Body of pancreas (tissue), 4 donors: ENCODE data around the gene UBE2I. TPM values are rescaled to one million over a fixed set of nuclear protein-coding genes. Genes with fewer than 3 reads are reported as not detected.

Experiments used
- ATAC-seq: fragments of 150-250 bp; one replicate; pipeline ENCODE4 v1.9.1; 2016
- DNase-seq, 4 donors: peaks; one replicate each; pipeline ENCODE4 v3.0.0-alpha.2; 2019
- H3K27ac ChIP-seq, 4 donors: fragments of 200-600 bp; sonication (generic); 1 replicate in 3 of 4; 2 replicates in 1 of 4; pipeline versions ENCODE4 v1.5.1 to v1.6.1; 2016 to 2019; ENCODE audit warnings: mild to moderate bottlenecking in 1 of 4, mixed read lengths in 1 of 4, moderate library complexity in 1 of 4
- H3K27me3 ChIP-seq, 2 donors: fragments of 200-600 bp; sonication (generic); one replicate each; pipeline ENCODE4 v1.6.0; 2016; ENCODE audit warnings: mild to moderate bottlenecking in 1 of 2
- H3K36me3 ChIP-seq, 2 donors: fragments of 200-600 bp; sonication (generic); replicated peaks in 1 of 2; 2 replicates each; pipeline ENCODE4 v1.5.1; 2016; ENCODE audit warnings: low read depth in 2 of 2; ENCODE audit not compliant: insufficient read depth in 1 of 2
- H3K4me1 ChIP-seq: fragments of 200-600 bp; sonication (generic); one replicate; pipeline ENCODE4 v1.6.0; 2016
- H3K4me3 ChIP-seq, 2 donors: fragments of 200-600 bp; sonication (generic); 1 replicate in 1 of 2; 2 replicates in 1 of 2; pipeline ENCODE4 v1.5.1; 2016 to 2019
- H3K9me3 ChIP-seq, 3 donors: fragments of 200-600 bp; sonication (generic); 1 replicate in 2 of 3; 2 replicates in 1 of 3; pipeline ENCODE4 v1.5.1; 2016
- CTCF ChIP-seq, 7 experiments: fragments of 450-650 bp in 4 of 7; fragments of 200-600 bp in 3 of 7; sonication (generic) in 3 of 7; IDR thresholded peaks; one replicate each; pipeline ENCODE4 v1.5.1; 2016 to 2019; ENCODE audit warnings: antibody characterized with exemption in 7 of 7
- POLR2A ChIP-seq, 3 donors: fragments of 450-650 bp; IDR thresholded peaks; one replicate each; pipeline ENCODE4 v1.6.1; 2016; ENCODE audit warnings: antibody characterized with exemption in 3 of 3, mild to moderate bottlenecking in 2 of 3
- WGBS, 2 donors: methylation state at CpG; one replicate each; pipeline ENCODE4 v1.1.5; 2017; 5-methylcytosine and 5-hydroxymethylcytosine counted together
- intact Hi-C: fragments of 100-400 bp; cut with DNase I; formaldehyde crosslinking; loops from one replicate; pipeline ENCODE4 v1.15.1; 2023
- total RNA-seq, 2 donors: library from RNA; depleted of rRNA; stranded (reverse); fragments of >200 nt; gene quantifications; one replicate each; pipeline ENCODE4 v1.1.0, GENCODE V29; 2016

Gene UBE2I
- total RNA-seq, 2 donors from 2014 or later: 25.9 to 81.7 TPM

GRCh38 chr16:1277151-1277598 lies 32.3 kb upstream of the UBE2I start:
- intact Hi-C loops: no loop called here
- no peak for ATAC-seq

GRCh38 chr16:1277617-1278282 lies 31.7 kb upstream of the UBE2I start:
- H3K36me3 ChIP-seq: no peaks in the 10 kb centered on the region
- 38 to 52% methylated on average over 16 to 21 of the region's 21 CpGs for WGBS, 2 donors
- no peak overlapping the region for H3K27ac ChIP-seq
- DNase-seq (no peak), ATAC-seq (no peak)
- TF ChIP-seq POLR2A (IDR thresholded peaks at IDR 0.05) (no peak), CTCF (IDR thresholded peaks at IDR 0.05) (no peak)
- intact Hi-C loops: no loop called here
- H3K9me3 ChIP-seq: no peaks in the 10 kb centered on the region
- H3K4me3 ChIP-seq: no peak overlapping the region
- H3K4me1 ChIP-seq: no peaks in the 10 kb centered on the region
- no peaks in the 10 kb centered on the region for H3K27me3 ChIP-seq

More at GRCh38 chr16:1277151-1277598, 32.3 kb upstream of the UBE2I start:
- H3K27ac ChIP-seq: no peak overlapping the region
- no peaks in the 10 kb centered on the region for H3K9me3 ChIP-seq
- TF ChIP-seq CTCF (IDR thresholded peaks at IDR 0.05) (no peak), POLR2A (IDR thresholded peaks at IDR 0.05) (no peak)
- no peak for DNase-seq
- 63% methylated on average over 18 of the region's 19 CpGs; no CpG with 5 or more reads in 1 of the 2 donors for WGBS, 2 donors
- H3K4me3 ChIP-seq: no peak overlapping the region
- H3K4me1 ChIP-seq: peaks cover 1% of the 10 kb centered on the region
- no peaks in the 10 kb centered on the region for H3K27me3 ChIP-seq
- no peaks in the 10 kb centered on the region for H3K36me3 ChIP-seq

GRCh38 chr16:1278477-1278876 lies 31.0 kb upstream of the UBE2I start:
- ATAC-seq (no peak), DNase-seq (no peak)
- Histone ChIP-seq H3K36me3 (no peaks in the 10 kb centered on the region), H3K27me3 (no peaks in the 10 kb centered on the region), H3K4me1 (no peaks in the 10 kb centered on the region), H3K4me3 (no peak overlapping the region), H3K27ac (no peak overlapping the region), H3K9me3 (no peaks in the 10 kb centered on the region)
- intact Hi-C loops: no loop called here
- 13 to 31% methylated on average over 5 to 17 of the region's 18 CpGs for WGBS, 2 donors
- TF ChIP-seq POLR2A (IDR thresholded peaks at IDR 0.05) (no peak), CTCF (IDR thresholded peaks at IDR 0.05) (no peak)

- Histone ChIP-seq H3K27me3 (no peaks in the 10 kb centered on the region), H3K27ac (no peak overlapping the region), H3K36me3 (no peaks in the 10 kb centered on the region), H3K4me1 (no peaks in the 10 kb centered on the region), H3K9me3 (no peaks in the 10 kb centered on the region), H3K4me3 (no peak overlapping the region)
- WGBS, 2 donors: 67 to 68% methylated on average over 14 to 29 of the region's 30 CpGs
- DNase-seq: no peak
- no peak for TF ChIP-seq CTCF (IDR thresholded peaks at IDR 0.05)
- no peak for TF ChIP-seq POLR2A (IDR thresholded peaks at IDR 0.05)
- intact Hi-C loops: no loop called here
- no peak for ATAC-seq
These were observed 30.1 kb upstream of the UBE2I start for GRCh38 chr16:1279081-1279944.
